22Rv1 (cell line): Measurements from ENCODE around the gene NDE1.
"Not testable (repeated sequence)": the region's sequence is repeated elsewhere in the genome, so short reads cannot be mapped to it uniquely, and the experiment has no call there.

Experiments used
- H3K27ac ChIP-seq: fragments of 450-650 bp; 2 replicates; pipeline ENCODE4 v1.5.1; 2017
- CTCF ChIP-seq: fragments of 450-650 bp; IDR thresholded peaks from 2 replicates; pipeline ENCODE4 v1.5.1; 2017; ENCODE audit warnings: mild to moderate bottlenecking
- ZFX ChIP-seq: fragments of 450-650 bp; IDR thresholded peaks from 2 replicates; pipeline ENCODE4 v1.6.1; 2017; ENCODE audit warnings: antibody characterized with exemption, borderline replicate concordance

The NDE1 gene

GRCh38 chr16:15648135-15648730 is 1.8 kb upstream of the NDE1 start:
- H3K27ac ChIP-seq = no peak overlapping the region
- TF ChIP-seq CTCF (no peak), ZFX (no peak)

- peak overlapping the region; percentile 68 for H3K27ac ChIP-seq
These were observed 734 bp upstream of the NDE1 start for GRCh38 chr16:15649311-15649710.

- H3K27ac ChIP-seq = peak overlapping the region; percentile 68
- TF ChIP-seq CTCF = no peak
- no peak for TF ChIP-seq ZFX
These were observed 372 bp upstream of the NDE1 start for GRCh38 chr16:15649727-15650018.

GRCh38 chr16:15650698-15651171 is 690 bp downstream of the NDE1 start:
- TF ChIP-seq CTCF (no peak), ZFX (no peak)
- peak overlapping the region; percentile 68 for H3K27ac ChIP-seq

GRCh38 chr16:15652293-15653001 is 2.4 kb downstream of the NDE1 start:
- no peak overlapping the region for H3K27ac ChIP-seq
- no peak for TF ChIP-seq CTCF
- TF ChIP-seq ZFX = no peak

- H3K27ac ChIP-seq = no peak overlapping the region
- no peak for TF ChIP-seq CTCF
- no peak for TF ChIP-seq ZFX
These were observed 3.2 kb downstream of the NDE1 start for GRCh38 chr16:15653227-15653626.

GRCh38 chr16:15654591-15654990 is 4.5 kb downstream of the NDE1 start:
- no peak for TF ChIP-seq CTCF
- TF ChIP-seq ZFX = no peak

GRCh38 chr16:15655561-15655960 is 5.5 kb downstream of the NDE1 start:
- not testable (repeated sequence) for H3K27ac ChIP-seq

More at GRCh38 chr16:15654591-15654990, 4.5 kb downstream of the NDE1 start:
- no peak overlapping the region for H3K27ac ChIP-seq
